ENCODE data around the gene PPIE.

Gene PPIE

GRCh38 chr1:39729842-39730241 is 8.8 kb upstream of the PPIE start:
- no peak overlapping the region for H3K27ac ChIP-seq
- no peak for TF ChIP-seq CTCF (conservative IDR thresholded peaks at IDR 0.05)

GRCh38 chr1:39732730-39733129 is 6.0 kb upstream of the PPIE start:
- TF ChIP-seq CTCF (conservative IDR thresholded peaks at IDR 0.05), result no peak
- no peak overlapping the region for H3K27ac ChIP-seq

- no peak for TF ChIP-seq CTCF (conservative IDR thresholded peaks at IDR 0.05)
- H3K27ac ChIP-seq, result no peak overlapping the region
Measured at GRCh38 chr1:39733161-39733560, 5.5 kb upstream of the PPIE start.

GRCh38 chr1:39735731-39736130 is 3.0 kb upstream of the PPIE start:
- TF ChIP-seq CTCF (conservative IDR thresholded peaks at IDR 0.05), result no peak
- H3K27ac ChIP-seq, result no peak overlapping the region

- TF ChIP-seq CTCF (conservative IDR thresholded peaks at IDR 0.05), result no peak
- peak overlapping the region; percentile 85; the same call in 1 of the 2 replicates for H3K27ac ChIP-seq
Measured at GRCh38 chr1:39737546-39738169, 1.0 kb upstream of the PPIE start.

GRCh38 chr1:39745016-39745670 is 6.5 kb downstream of the PPIE start:
- H3K27ac ChIP-seq, result no peak overlapping the region
- no peak for TF ChIP-seq CTCF (conservative IDR thresholded peaks at IDR 0.05)

- TF ChIP-seq CTCF (conservative IDR thresholded peaks at IDR 0.05), result no peak
- H3K27ac ChIP-seq, result peak overlapping the region; percentile 52; the same call in 1 of the 2 replicates
Measured at GRCh38 chr1:39751595-39751994, 12.9 kb downstream of the PPIE start.

All from VCaP (cell line).